OCI-LY3 (cell line): ENCODE results near the gene ECE1.

Experiments
- H2AFZ ChIP-seq: fragments of 200-600, 300-600 bp; shearing (Covaris generic); 2 replicates; pipeline ENCODE4 v1.6.0; 2014; ENCODE audit warnings: antibody characterized with exemption, low read depth, low read length
- H3K27ac ChIP-seq: fragments of 200-600, 300-600 bp; sonication (generic); 2 replicates; pipeline ENCODE4 v1.5.1; 2014; ENCODE audit warnings: mild to moderate bottlenecking, low read length, moderate library complexity, mixed read lengths
- H3K27me3 ChIP-seq: fragments of 200-600, 300-600 bp; sonication (generic); 2 replicates; pipeline ENCODE4 v1.6.1; 2014; ENCODE audit warnings: low read depth, low read length, mixed read lengths
- H3K36me3 ChIP-seq: fragments of 200-600, 300-600 bp; sonication (generic); replicated peaks from 2 replicates; pipeline ENCODE3; 2014; ENCODE audit warnings: low read depth, low read length, mixed read lengths
- H3K4me1 ChIP-seq: fragments of 300-600, 200-600 bp; sonication (generic); 2 replicates; pipeline ENCODE4 v1.6.1; 2014; ENCODE audit warnings: low read length, mixed read lengths
- H3K4me2 ChIP-seq: fragments of 200-600, 300-600 bp; sonication (generic); 2 replicates; pipeline ENCODE4 v1.6.1; 2014; ENCODE audit warnings: low read length, mixed read lengths
- H3K4me3 ChIP-seq: fragments of 300-600, 200-600 bp; sonication (generic); 2 replicates; pipeline ENCODE4 v1.5.1; 2014; ENCODE audit warnings: antibody characterized with exemption, mild to moderate bottlenecking, low read length, moderate library complexity
- H3K79me2 ChIP-seq: fragments of 300-600, 200-600 bp; shearing (Covaris generic); 2 replicates; pipeline ENCODE4 v1.6.1; 2014; ENCODE audit warnings: mild to moderate bottlenecking, low read length, mixed read lengths
- H3K9ac ChIP-seq: fragments of 300-600, 200-600 bp; shearing (Covaris generic); 2 replicates; pipeline ENCODE4 v1.6.0; 2014; ENCODE audit warnings: mild to moderate bottlenecking, low read length, moderate library complexity
- H3K9me3 ChIP-seq: fragments of 200-600, 300-600 bp; shearing (Covaris generic); 2 replicates; pipeline ENCODE4 v1.6.1; 2014; ENCODE audit warnings: low read length, mixed read lengths; ENCODE audit not compliant: insufficient read depth
- H4K20me1 ChIP-seq: fragments of 200-600, 300-600 bp; sonication (generic); 2 replicates; pipeline ENCODE4 v1.6.1; 2016; ENCODE audit warnings: low read length, mixed read lengths; ENCODE audit not compliant: insufficient read depth
- CTCF ChIP-seq: fragments of 200-600, 300-600 bp; sonication (generic); IDR thresholded peaks from 2 replicates; pipeline ENCODE4 v1.5.1; 2014; ENCODE audit warnings: antibody characterized with exemption, low read length, low read depth
- EZH2phosphoT487 ChIP-seq: fragments of 200-600 bp; shearing (Covaris generic); IDR thresholded peaks from 2 replicates; pipeline ENCODE4 v1.6.1; 2018; ENCODE audit warnings: antibody characterized with exemption, mixed run types, low read depth

Gene ECE1

DNA sequence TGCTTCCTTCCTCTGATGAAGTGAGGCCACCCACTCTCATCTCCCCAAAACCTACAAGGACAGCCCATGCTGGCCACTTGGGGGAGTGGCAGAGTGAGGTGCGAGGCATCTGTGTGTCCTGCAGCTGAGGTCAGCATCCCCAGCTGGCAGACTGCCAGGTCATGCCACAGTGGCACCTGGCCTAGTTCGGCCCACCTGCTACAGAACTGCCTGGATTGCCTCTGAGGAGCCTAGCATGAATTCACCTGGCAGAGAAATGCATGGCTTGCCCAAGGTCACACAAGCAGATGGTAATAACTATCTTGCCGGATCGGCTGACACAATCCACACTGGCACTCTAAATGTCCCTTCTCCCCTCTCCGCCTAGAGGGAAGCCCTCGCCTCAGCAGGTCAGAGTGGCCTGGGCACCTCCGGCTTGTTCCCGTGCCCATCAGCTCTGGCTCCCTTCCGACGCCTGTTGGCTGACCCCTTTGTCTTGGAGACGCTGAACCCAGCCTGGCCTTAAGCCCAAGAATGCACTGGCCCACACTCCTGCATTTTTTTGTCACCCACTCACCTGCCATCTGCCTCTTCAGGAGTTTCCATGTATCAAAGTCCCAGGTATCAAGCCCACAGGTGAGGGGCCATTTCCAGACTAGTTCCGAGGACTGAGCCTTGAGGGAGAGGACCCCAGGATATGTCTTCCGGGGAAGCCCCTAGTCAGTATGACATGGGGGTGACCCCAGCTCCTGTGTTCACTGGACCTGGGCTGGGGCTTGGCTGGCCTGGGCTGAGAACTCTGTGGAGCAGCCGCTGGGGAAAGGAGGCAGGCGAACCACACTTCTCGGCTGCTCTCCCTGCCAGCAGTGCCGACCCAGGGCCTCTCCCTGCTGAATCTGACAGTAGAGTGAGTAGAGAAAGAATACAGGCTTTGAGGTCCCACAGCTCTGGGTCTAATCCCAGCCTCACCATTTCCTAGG is 21.7 kb downstream of the ECE1 start:
- no peaks in the 10 kb centered on the region; the same call in 1 of the 2 replicates for H3K79me2 ChIP-seq
- H3K4me3 ChIP-seq: no peak overlapping the region
- no peaks in the 10 kb centered on the region for H3K27me3 ChIP-seq
- no peak overlapping the region for H2AFZ ChIP-seq
- peaks cover 51% of the 10 kb centered on the region for H3K36me3 ChIP-seq
- H3K27ac ChIP-seq: no peak overlapping the region
- no peaks in the 10 kb centered on the region; the same call in 1 of the 2 replicates for H3K4me1 ChIP-seq
- H3K9ac ChIP-seq: no peak overlapping the region
- no peaks in the 10 kb centered on the region for H3K9me3 ChIP-seq
- H4K20me1 ChIP-seq: no peaks in the 10 kb centered on the region; the same call in 1 of the 2 replicates
- no peak for TF ChIP-seq EZH2phosphoT487
- TF ChIP-seq CTCF: no peak
- no peak overlapping the region for H3K4me2 ChIP-seq

- peaks cover 44% of the 10 kb centered on the region for H3K36me3 ChIP-seq
- no peaks in the 10 kb centered on the region for H3K9me3 ChIP-seq
- H3K9ac ChIP-seq: no peak overlapping the region
- no peaks in the 10 kb centered on the region for H3K27me3 ChIP-seq
- TF ChIP-seq EZH2phosphoT487 (no peak), CTCF (no peak)
- H3K4me1 ChIP-seq: no peaks in the 10 kb centered on the region; the same call in 1 of the 2 replicates
- no peaks in the 10 kb centered on the region; the same call in 1 of the 2 replicates for H3K79me2 ChIP-seq
- H2AFZ ChIP-seq: no peak overlapping the region
- no peak overlapping the region for H3K27ac ChIP-seq
- no peak overlapping the region for H3K4me2 ChIP-seq
- no peaks in the 10 kb centered on the region; the same call in 1 of the 2 replicates for H4K20me1 ChIP-seq
- no peak overlapping the region for H3K4me3 ChIP-seq
These were observed 22.8 kb downstream of the ECE1 start for GRCh38 chr1:21267191-21268077.

DNA sequence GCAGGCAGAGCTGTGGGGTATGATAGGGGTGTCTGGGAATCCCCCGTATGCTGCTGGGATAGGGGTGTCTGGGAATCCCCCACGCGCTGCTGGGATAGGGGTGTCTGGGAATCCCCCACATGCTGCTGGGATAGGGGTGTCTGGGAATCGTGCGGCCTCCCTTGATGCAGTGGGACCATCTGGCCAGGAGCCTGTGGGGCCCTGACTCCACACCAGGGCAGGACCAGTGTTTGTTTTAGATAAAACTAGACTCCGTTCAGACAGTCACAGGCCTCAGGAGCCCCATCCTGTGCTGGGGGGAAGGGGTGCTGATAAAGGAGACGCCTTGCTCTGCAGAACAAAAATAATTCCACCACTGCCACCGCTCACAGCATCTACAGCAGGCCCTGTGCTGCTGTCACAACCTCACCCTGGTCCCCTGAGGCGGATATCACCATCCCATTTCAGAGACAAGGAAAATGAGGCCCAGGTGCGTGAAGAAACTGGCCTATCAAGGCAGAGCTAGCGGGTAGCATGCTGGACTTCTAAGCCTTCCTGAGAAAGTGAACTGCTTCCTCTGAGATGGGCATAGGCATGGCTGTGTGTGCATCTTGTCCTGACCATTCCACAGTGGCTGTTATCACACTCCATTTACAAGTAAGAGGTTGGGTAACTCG is 24.0 kb downstream of the ECE1 start:
- Histone ChIP-seq H2AFZ (no peak overlapping the region), H3K36me3 (peaks cover 42% of the 10 kb centered on the region), H3K4me1 (no peaks in the 10 kb centered on the region; the same call in 1 of the 2 replicates), H3K4me3 (no peak overlapping the region), H3K9ac (no peak overlapping the region), H3K27me3 (no peaks in the 10 kb centered on the region), H3K27ac (no peak overlapping the region), H3K79me2 (no peaks in the 10 kb centered on the region; the same call in 1 of the 2 replicates), H3K9me3 (no peaks in the 10 kb centered on the region), H4K20me1 (no peaks in the 10 kb centered on the region; the same call in 1 of the 2 replicates), H3K4me2 (no peak overlapping the region)
- no peak for TF ChIP-seq EZH2phosphoT487
- no peak for TF ChIP-seq CTCF
